GM12878 (cell line): ENCODE measurements around the gene LGALSL. TPM values are rescaled to one million over a fixed set of nuclear protein-coding genes. Genes with fewer than 3 reads are reported as not detected.

Experiments used
- ATAC-seq: fragments of 200-7000 bp; cut with Tn5 transposase; 3 replicates; pipeline ENCODE4 v1.9.1; 2020; ENCODE audit warnings: mild to moderate bottlenecking, moderate library complexity
- BruUV-seq: library from RNA; stranded (reverse); fragments of 400-500 nt; replicated peaks from 2 replicates; lab custom pipeline; 2021; lab: Mats Ljungman, UMichigan
- CTCF ChIA-PET: fragments of 300-600 bp; sonication (Branson Sonifier 250); formaldehyde crosslinking; extraction: SDS; loops from one replicate; lab custom pipeline; 2021; ENCODE audit warnings: inconsistent platforms; lab: Yijun Ruan, JAX
- POLR2A ChIA-PET: fragments of 350-600 bp; formaldehyde crosslinking; extraction: SDS; loops from one replicate; lab custom pipeline; 2021; ENCODE audit warnings: inconsistent platforms; lab: Charles Lee
- RAD21 ChIA-PET: fragments of 300-600 bp; sonication (Branson Sonifier 250); formaldehyde crosslinking; loops from one replicate; lab custom pipeline; 2023; ENCODE audit warnings: antibody characterized with exemption; ENCODE audit not compliant: unreplicated experiment; lab: Charles Lee
- SMC1A ChIA-PET: fragments of 300-600 bp; sonication (Branson Sonifier 250); formaldehyde crosslinking; loops from one replicate; lab custom pipeline; 2023; ENCODE audit not compliant: unreplicated experiment, uncharacterized antibody; lab: Charles Lee
- DNase-seq: peaks from one replicate; pipeline ENCODE4 v3.0.0-alpha.2; 2011; ENCODE audit warnings: low read depth, low spot score
- FAIRE-seq: peaks from 3 replicates; lab custom pipeline; 2011; peaks lifted over from hg19 to GRCh38; lab: Jason Lieb, UNC
- H2AFZ ChIP-seq: 2 replicates; pipeline ENCODE4 v1.6.0; 2011; ENCODE audit warnings: low read depth, low read length, control low read depth; ENCODE audit not compliant: control insufficient read depth
- H3K27ac ChIP-seq: 2 replicates; pipeline ENCODE4 v1.5.1; 2011; ENCODE audit warnings: control low read depth; ENCODE audit not compliant: control insufficient read depth, insufficient read depth
- H3K27me3 ChIP-seq, 2 experiments: replicated peaks in 1 of 2; 2 replicates each; pipeline versions ENCODE4 v1.6.0 to v1.6.1; 2011; ENCODE audit warnings: low read length in 1 of 2; ENCODE audit not compliant: control insufficient read depth in 2 of 2, insufficient read depth in 2 of 2
- H3K36me3 ChIP-seq, 2 experiments: 2 replicates each; pipeline ENCODE4 v1.5.1; 2011; ENCODE audit warnings: low read length in 1 of 2; ENCODE audit not compliant: control insufficient read depth in 2 of 2, insufficient read depth in 2 of 2
- H3K4me1 ChIP-seq: 2 replicates; pipeline ENCODE4 v1.6.1; 2011; ENCODE audit warnings: mild to moderate bottlenecking, low read length, moderate library complexity, mixed read lengths; ENCODE audit not compliant: control insufficient read depth, insufficient read depth
- H3K4me2 ChIP-seq: 2 replicates; pipeline ENCODE4 v1.6.0; 2011; ENCODE audit warnings: control low read depth; ENCODE audit not compliant: control insufficient read depth, insufficient read depth
- H3K4me3 ChIP-seq: fragments of 200-600 bp; sonication (generic); 2 replicates; pipeline ENCODE4 v1.5.1; 2016
- H3K79me2 ChIP-seq: 2 replicates; pipeline ENCODE4 v1.6.0; 2011; ENCODE audit warnings: low read length; ENCODE audit not compliant: control insufficient read depth, insufficient read depth
- H3K9ac ChIP-seq: 2 replicates; pipeline ENCODE4 v1.8.0; 2011; ENCODE audit warnings: low read length, control low read depth, mixed read lengths; ENCODE audit not compliant: control insufficient read depth, insufficient read depth
- H3K9me3 ChIP-seq: replicated peaks from 3 replicates; pipeline ENCODE4 v1.5.1; 2011; ENCODE audit warnings: mild to moderate bottlenecking, low read length; ENCODE audit not compliant: control insufficient read depth, insufficient read depth
- H4K20me1 ChIP-seq: 2 replicates; pipeline ENCODE4 v1.6.0; 2011; ENCODE audit not compliant: control insufficient read depth, insufficient read depth
- MTA2 ChIP-seq: fragments of 450-650 bp; IDR thresholded peaks from 2 replicates; pipeline ENCODE4 v1.6.1; 2016; ENCODE audit warnings: low read depth, mild to moderate bottlenecking, moderate library complexity
- SRF ChIP-seq, 2 experiments: IDR thresholded peaks; 2 replicates each; pipeline ENCODE4 v1.6.1; 2011; ENCODE audit warnings: low read depth in 2 of 2, low read length in 2 of 2, mild to moderate bottlenecking in 1 of 2, moderate library complexity in 1 of 2
- SUZ12 ChIP-seq: fragments of 200-600 bp; sonication (generic); IDR thresholded peaks from one replicate; pipeline ENCODE4 v1.6.1; 2018; ENCODE audit warnings: antibody characterized with exemption, mild to moderate bottlenecking; ENCODE audit not compliant: unreplicated experiment
- WGBS: methylation state at CpG from one replicate; pipeline ENCODE4 v1.1.6; 2016; ENCODE audit warnings: low lambda C conversion rate; ENCODE audit not compliant: insufficient replicate concordance, insufficient coverage; ENCODE audit errors: missing lambda C conversion rate; 5-methylcytosine and 5-hydroxymethylcytosine counted together
- in situ Hi-C: fragments of 300-500 bp; cut with MboI; formaldehyde crosslinking; loops from 9 replicates; pipeline ENCODE4 v1.14.3; 2018; ENCODE audit warnings: mixed read lengths
- intact Hi-C: fragments of 100-400 bp; cut with micrococcal nuclease; formaldehyde crosslinking; loops from one replicate; pipeline ENCODE4 v1.14.2; 2022; ENCODE audit not compliant: unreplicated experiment
- polyA plus RNA-seq, 11 experiments: library from polyadenylated mRNA; depleted of rRNA in 4 of 11; unstranded in 6 of 11; stranded (reverse) in 5 of 11; fragments of >200 nt; fragmentation: Nextera tagmentation in 4 of 11; fragmentation: Illumina TruSeq in 1 of 11; extraction: Ambion mirVana in 4 of 11; extraction: Trizol in 1 of 11; gene quantifications; 1 replicate in 1 of 11; 2 replicates in 10 of 11; pipeline versions ENCODE4 v1.2.1 to v1.2.3, GENCODE V29; 2011 to 2016; ENCODE audit warnings: inconsistent platforms in 2 of 11, missing spikeins in 2 of 11, low read depth in 1 of 11
- total RNA-seq, 4 experiments: library from RNA; depleted of rRNA in 3 of 4; stranded (reverse); fragments of >200 nt in 3 of 4; fragmentation: Illumina TruSeq in 1 of 4; extraction: Trizol in 1 of 4; gene quantifications; 2 replicates each; pipeline versions ENCODE4 v1.2.1 to v1.2.3, GENCODE V29; 2013 to 2021

Gene LGALSL
- total and polyA plus RNA-seq, 10 of the 15 experiments (the other 5 are each of a cell fraction or from before 2014, with no cell fraction given) = 3.3 to 9.1 (median 4.9) TPM

DNA sequence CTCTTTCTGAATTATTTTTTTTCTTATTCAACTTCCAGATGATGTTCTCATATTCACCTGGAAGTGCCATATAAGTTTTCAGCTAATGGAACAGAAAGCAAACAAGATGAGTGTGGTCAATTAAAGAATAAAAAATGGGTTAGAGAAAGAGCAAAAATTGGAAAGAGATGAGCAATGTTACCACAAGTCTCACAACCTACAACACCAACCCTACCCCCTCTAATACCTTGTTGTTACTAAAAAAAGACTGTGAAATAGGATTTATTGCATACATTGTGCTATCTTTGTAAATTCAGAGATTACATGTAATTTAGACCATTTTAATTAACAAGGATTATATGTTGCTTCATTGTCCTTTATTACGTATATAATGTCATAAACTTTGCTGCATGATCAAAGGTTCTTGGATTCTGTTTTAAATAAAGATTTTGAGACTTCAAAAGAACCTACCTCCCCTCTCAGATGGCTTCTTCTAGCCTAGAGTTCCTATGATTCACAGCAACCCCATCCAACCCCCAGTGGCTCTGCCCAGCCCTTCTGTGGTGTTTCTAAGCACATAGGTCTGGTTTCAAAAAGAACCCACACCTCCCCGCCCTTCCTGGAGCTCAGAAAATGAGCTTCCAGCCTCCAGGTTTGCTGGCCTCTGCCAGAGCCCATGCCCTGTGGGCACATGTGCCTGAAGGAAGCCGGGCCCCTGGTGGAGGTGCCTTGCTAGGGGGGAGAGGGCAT, 24.7 kb downstream of the LGALSL start:
- TF ChIP-seq MTA2 (peak; percentile 48; the same call in 1 of the 2 replicates), SRF (IDR thresholded peaks at IDR 0.05; ENCODE audit: low read depth in 2 of 2, low read length in 2 of 2) (no peak), SUZ12 (no peak)
- intact Hi-C loops (no loop called here), in situ Hi-C loops (loop anchor here (5.0 kb wide), 1 partner anchor 51 kb away; no protein-coding TSS in a partner anchor)
- H2AFZ ChIP-seq = no peak overlapping the region
- CTCF ChIA-PET = interaction anchor here (0.6 to 3.4 kb wide), 3 partner anchors 8 to 148 kb away, joined by 3 to 16 read pairs (median 12); no protein-coding TSS in a partner anchor
- FAIRE-seq (no peak), DNase-seq (no peak), ATAC-seq (no peak)
- no peaks in the 10 kb centered on the region for H3K79me2 ChIP-seq
- H3K27me3 ChIP-seq = no peaks in the 10 kb centered on the region
- peaks cover 5% of the 10 kb centered on the region; the same call in 1 of the 2 replicates for H3K4me1 ChIP-seq
- no peaks in the 10 kb centered on the region for H3K9me3 ChIP-seq
- POLR2A ChIA-PET = interaction anchor here (0.6 kb wide), 1 partner anchor 30 kb away, joined by 7 read pairs; no protein-coding TSS in a partner anchor
- no peak overlapping the region for H3K4me3 ChIP-seq
- SMC1A ChIA-PET = interaction anchor here (0.7 to 14.7 kb wide), 2 partner anchors 15 to 149 kb away, joined by 3 to 300 read pairs; no protein-coding TSS in a partner anchor
- 14% methylated on average over 3 of the region's 3 CpGs for WGBS
- H3K4me2 ChIP-seq = no peak overlapping the region
- H4K20me1 ChIP-seq = no peaks in the 10 kb centered on the region
- no peak overlapping the region for H3K27ac ChIP-seq
- no peak overlapping the region for H3K9ac ChIP-seq
- RAD21 ChIA-PET = interaction anchor here (1.0 to 14.6 kb wide), 2 partner anchors 10 to 149 kb away, joined by 3 to 240 read pairs; no protein-coding TSS in a partner anchor
- BruUV-seq = no TSS peak
- no peaks in the 10 kb centered on the region for H3K36me3 ChIP-seq
